Gastrocnemius medialis (tissue), 4 donors: Measurements from ENCODE around the gene HMX1.

Experiments used
- CTCF ChIP-seq, 5 experiments: fragments of 450-650 bp in 3 of 5; fragments of 200-600 bp in 2 of 5; sonication (generic) in 2 of 5; IDR thresholded peaks in 4 of 5; conservative IDR thresholded peaks in 1 of 5; 1 replicate in 4 of 5; 2 replicates in 1 of 5; pipeline ENCODE4 v1.5.1; 2016 to 2019; ENCODE audit warnings: antibody characterized with exemption in 5 of 5, mild to moderate bottlenecking in 3 of 5, moderate library complexity in 3 of 5
- POLR2A ChIP-seq, 2 donors: fragments of 450-650 bp; IDR thresholded peaks; one replicate each; pipeline ENCODE4 v1.6.1; 2017; ENCODE audit warnings: antibody characterized with exemption in 2 of 2, mild to moderate bottlenecking in 2 of 2, moderate library complexity in 2 of 2

GRCh38 chr4:8904041-8904501, 32.4 kb upstream of the HMX1 start:
- TF ChIP-seq CTCF (IDR thresholded peaks at IDR 0.05 in 4 of 5, conservative IDR thresholded peaks at IDR 0.05 in 1 of 5) (no peak), POLR2A (IDR thresholded peaks at IDR 0.05) (no peak)
